ENCODE data around the gene SENP2. TPM values are rescaled to one million over a fixed set of nuclear protein-coding genes. Genes with fewer than 3 reads are reported as not detected.

SENP2 gene
- polyA plus RNA-seq, 1 of the 3 experiments (the other 2 are of a cell fraction): 7.1 TPM

- CTCF ChIA-PET: interaction anchor here (0.9 to 4.7 kb wide), 5 partner anchors 15 to 213 kb away, joined by 3 to 26 read pairs (median 4); no protein-coding TSS in a partner anchor
- Histone ChIP-seq H3K4me2 (no peak overlapping the region), H3F3A (replicated peaks; ENCODE audit: insufficient read depth) (no peaks in the 10 kb centered on the region), H4K20me1 (ENCODE audit: insufficient read depth) (no peaks in the 10 kb centered on the region), H3K9me2 (no peaks in the 10 kb centered on the region), H3K4me1 (ENCODE audit: control insufficient read depth in 1 of 2, insufficient read depth in 2 of 2, low read depth in 1 of 2, low read length in 1 of 2) (peaks cover 0 to 2% of the 10 kb centered on the region in 2 experiments; a peak in 1 of 4 replicates), H3K27ac (ENCODE audit: low read depth in 2 of 2, low read length in 1 of 2) (no peak overlapping the region), H3K4me3 (ENCODE audit: low read depth in 2 of 2, low read length in 1 of 2) (no peak overlapping the region), H2AFZ (ENCODE audit: low read depth) (no peak overlapping the region), H3K9ac (no peak overlapping the region), H3K79me2 (ENCODE audit: insufficient read depth) (no peaks in the 10 kb centered on the region), H3K27me3 (ENCODE audit: insufficient read depth) (no peaks in the 10 kb centered on the region), H3K36me3 (replicated peaks in 1 of 2; ENCODE audit: control insufficient read depth in 1 of 2, insufficient read depth in 2 of 2, low read length in 1 of 2) (no peaks in the 10 kb centered on the region), H3K9me3 (no peaks in the 10 kb centered on the region)
- no peak for DNase-seq
- POLR2A ChIA-PET: no interaction called here
- no peak for TF ChIP-seq PBX3 (IDR thresholded peaks at IDR 0.05)
- TF ChIP-seq CTCF (IDR thresholded peaks at IDR 0.05): no peak
- no peak for TF ChIP-seq CHD2 (IDR thresholded peaks at IDR 0.05; ENCODE audit: low read length, partially characterized antibody)
- no peak for TF ChIP-seq JUND (IDR thresholded peaks at IDR 0.05)
- WGBS (ENCODE audit: low lambda C conversion rate): 91% methylated on average over 13 of the region's 13 CpGs
These were observed 25.4 kb upstream of the SENP2 start for GRCh38 chr3:185560676-185561075.

- Histone ChIP-seq H3K4me2 (no peak overlapping the region), H3K9me3 (no peaks in the 10 kb centered on the region), H3K27ac (ENCODE audit: low read depth in 2 of 2, low read length in 1 of 2) (no peak overlapping the region), H2AFZ (ENCODE audit: low read depth) (no peak overlapping the region), H3K27me3 (ENCODE audit: insufficient read depth) (no peaks in the 10 kb centered on the region), H3K4me1 (ENCODE audit: control insufficient read depth in 1 of 2, insufficient read depth in 2 of 2, low read depth in 1 of 2, low read length in 1 of 2) (peaks cover 0 to 2% of the 10 kb centered on the region in 2 experiments; a peak in 1 of 4 replicates), H3K9me2 (no peaks in the 10 kb centered on the region), H3K4me3 (ENCODE audit: low read depth in 2 of 2, low read length in 1 of 2) (no peak overlapping the region), H3K9ac (no peak overlapping the region), H3K36me3 (replicated peaks in 1 of 2; ENCODE audit: control insufficient read depth in 1 of 2, insufficient read depth in 2 of 2, low read length in 1 of 2) (no peaks in the 10 kb centered on the region), H3K79me2 (ENCODE audit: insufficient read depth) (no peaks in the 10 kb centered on the region), H4K20me1 (ENCODE audit: insufficient read depth) (no peaks in the 10 kb centered on the region), H3F3A (replicated peaks; ENCODE audit: insufficient read depth) (no peaks in the 10 kb centered on the region)
- DNase-seq: no peak
- WGBS (ENCODE audit: low lambda C conversion rate): 77% methylated on average over 4 of the region's 8 CpGs
- POLR2A ChIA-PET: no interaction called here
- TF ChIP-seq CHD2 (IDR thresholded peaks at IDR 0.05; ENCODE audit: low read length, partially characterized antibody) (no peak), MEF2A (IDR thresholded peaks at IDR 0.05; ENCODE audit: borderline replicate concordance, low read depth) (no peak), RAD21 (IDR thresholded peaks at IDR 0.05; ENCODE audit: low read length) (no peak), POLR2AphosphoS5 (IDR thresholded peaks at IDR 0.05; ENCODE audit: low read depth, low read length) (no peak), JUND (IDR thresholded peaks at IDR 0.05) (no peak), NFIC (IDR thresholded peaks at IDR 0.05; ENCODE audit: borderline replicate concordance) (no peak), MAX (IDR thresholded peaks at IDR 0.05; ENCODE audit: low read depth) (no peak), IRF3 (IDR thresholded peaks at IDR 0.05; ENCODE audit: low read depth, low read length) (no peak), GATA2 (CRISPR knock-in tag; IDR thresholded peaks at IDR 0.05) (no peak), FOXM1 (IDR thresholded peaks at IDR 0.05; ENCODE audit: low read depth) (no peak), RXRA (IDR thresholded peaks at IDR 0.05; ENCODE audit: borderline replicate concordance, low read depth) (no peak), GABPA (IDR thresholded peaks at IDR 0.05; ENCODE audit: low read depth) (no peak), NRF1 (IDR thresholded peaks at IDR 0.05; ENCODE audit: low read depth, low read length) (no peak), USF1 (IDR thresholded peaks at IDR 0.05; ENCODE audit: borderline replicate concordance, low read depth) (no peak; the same call in 1 of the 2 replicates), RCOR1 (IDR thresholded peaks at IDR 0.05; ENCODE audit: low read length) (no peak)
- CTCF ChIA-PET: interaction anchor here (1.2 to 4.7 kb wide), 2 partner anchors 14 to 208 kb away, joined by 3 to 26 read pairs; no protein-coding TSS in a partner anchor
These were observed 24.6 kb upstream of the SENP2 start for GRCh38 chr3:185561374-185561943.

All from SK-N-SH (cell line).